ENCODE data around the gene TNKS2.
A peak's percentile ranks its signal among the peaks of the same experiment; 100 is the strongest.

The TNKS2 gene

GRCh38 chr10:91778485-91778884 lies 19.7 kb upstream of the TNKS2 start:
- DNase-seq = no peak
- no peak for TF ChIP-seq GATA1 (IDR thresholded peaks at IDR 0.05; ENCODE audit: low read depth, low read length)
- TF ChIP-seq POLR2A (IDR thresholded peaks at IDR 0.05; ENCODE audit: low read length) = no peak

GRCh38 chr10:91779011-91779605 lies 19.1 kb upstream of the TNKS2 start:
- DNase-seq = no peak
- TF ChIP-seq GATA1 (IDR thresholded peaks at IDR 0.05; ENCODE audit: low read depth, low read length) (no peak), POLR2A (IDR thresholded peaks at IDR 0.05; ENCODE audit: low read length) (no peak)

- TF ChIP-seq GATA1 (IDR thresholded peaks at IDR 0.05; ENCODE audit: low read depth, low read length) (no peak), POLR2A (IDR thresholded peaks at IDR 0.05; ENCODE audit: low read length) (no peak)
- DNase-seq = no peak
Observed at GRCh38 chr10:91782539-91782938, 15.7 kb upstream of the TNKS2 start.

GRCh38 chr10:91785830-91786229 lies 12.4 kb upstream of the TNKS2 start:
- TF ChIP-seq GATA1 (IDR thresholded peaks at IDR 0.05; ENCODE audit: low read depth, low read length) (no peak), POLR2A (IDR thresholded peaks at IDR 0.05; ENCODE audit: low read length) (no peak)

GRCh38 chr10:91787258-91787657 lies 11.0 kb upstream of the TNKS2 start:
- no peak for DNase-seq
- no peak for TF ChIP-seq GATA1 (IDR thresholded peaks at IDR 0.05; ENCODE audit: low read depth, low read length)
- TF ChIP-seq POLR2A (IDR thresholded peaks at IDR 0.05; ENCODE audit: low read length) = no peak

More at GRCh38 chr10:91785830-91786229, 12.4 kb upstream of the TNKS2 start:
- DNase-seq = no peak

- TF ChIP-seq GATA1 (IDR thresholded peaks at IDR 0.05; ENCODE audit: low read depth, low read length) (no peak), POLR2A (IDR thresholded peaks at IDR 0.05; ENCODE audit: low read length) (no peak)
- no peak for DNase-seq
Observed at GRCh38 chr10:91787810-91788209, 10.4 kb upstream of the TNKS2 start.

- TF ChIP-seq GATA1 (IDR thresholded peaks at IDR 0.05; ENCODE audit: low read depth, low read length) (no peak), POLR2A (IDR thresholded peaks at IDR 0.05; ENCODE audit: low read length) (no peak)
- DNase-seq = no peak
Observed at GRCh38 chr10:91788527-91788926, 9.7 kb upstream of the TNKS2 start.

GRCh38 chr10:91796331-91797047 lies 1.7 kb upstream of the TNKS2 start:
- TF ChIP-seq GATA1 (IDR thresholded peaks at IDR 0.05; ENCODE audit: low read depth, low read length) (no peak), POLR2A (IDR thresholded peaks at IDR 0.05; ENCODE audit: low read length) (no peak)
- DNase-seq = peak; percentile 53 to 55

- no peak for TF ChIP-seq GATA1 (IDR thresholded peaks at IDR 0.05; ENCODE audit: low read depth, low read length)
- no peak for TF ChIP-seq POLR2A (IDR thresholded peaks at IDR 0.05; ENCODE audit: low read length)
- DNase-seq = no peak
Observed at GRCh38 chr10:91797048-91797690, 1.1 kb upstream of the TNKS2 start.

GRCh38 chr10:91798649-91799611 lies 704 bp downstream of the TNKS2 start:
- no peak for TF ChIP-seq POLR2A (IDR thresholded peaks at IDR 0.05; ENCODE audit: low read length)
- TF ChIP-seq GATA1 (IDR thresholded peaks at IDR 0.05; ENCODE audit: low read depth, low read length) = no peak
- DNase-seq = peak; percentile 65 to 70

- DNase-seq = peak in 1 of 2 experiments; percentile 52
- TF ChIP-seq POLR2A (IDR thresholded peaks at IDR 0.05; ENCODE audit: low read length) (no peak), GATA1 (IDR thresholded peaks at IDR 0.05; ENCODE audit: low read depth, low read length) (no peak)
Observed at GRCh38 chr10:91799612-91799975, 1.4 kb downstream of the TNKS2 start.

- DNase-seq = peak; percentile 7 to 17
- TF ChIP-seq POLR2A (IDR thresholded peaks at IDR 0.05; ENCODE audit: low read length) (no peak), GATA1 (IDR thresholded peaks at IDR 0.05; ENCODE audit: low read depth, low read length) (no peak)
Observed at GRCh38 chr10:91800182-91800581, 2.0 kb downstream of the TNKS2 start.

GRCh38 chr10:91800756-91801155 lies 2.5 kb downstream of the TNKS2 start:
- TF ChIP-seq POLR2A (IDR thresholded peaks at IDR 0.05; ENCODE audit: low read length) (no peak), GATA1 (IDR thresholded peaks at IDR 0.05; ENCODE audit: low read depth, low read length) (no peak)
- DNase-seq = no peak

Data from erythroblast (primary cell).